ENCODE measurements around the gene SLC25A45. TPM values are rescaled to one million over a fixed set of nuclear protein-coding genes. Genes with fewer than 3 reads are reported as not detected.

SLC25A45 gene
- total and polyA plus RNA-seq, 2 experiments from 2014 or later, result 0.10 to 0.74 TPM

- peaks cover 10% of the 10 kb centered on the region for H3K4me1 Mint-ChIP-seq
- H3F3A ChIP-seq (replicated peaks; ENCODE audit: low read depth), result no peaks in the 10 kb centered on the region
- no peak overlapping the region for H3K27ac ChIP-seq (ENCODE audit: low read depth)
- DNase-seq (ENCODE audit: low spot score) (no peak), ATAC-seq (no peak)
- no peaks in the 10 kb centered on the region for H3K27me3 ChIP-seq (ENCODE audit: insufficient read depth)
- peaks cover 9% of the 10 kb centered on the region; the same call in 1 of the 3 replicates for H3K36me3 Mint-ChIP-seq (ENCODE audit: low read depth)
- H3K36me3 ChIP-seq (ENCODE audit: insufficient read depth), result no peaks in the 10 kb centered on the region
- no peak overlapping the region for H3K4me3 ChIP-seq
- no peak overlapping the region for H3K27ac Mint-ChIP-seq
- H2AFZ ChIP-seq, result no peak overlapping the region
- H3K4me3 Mint-ChIP-seq, result no peak overlapping the region
- H3K4me2 ChIP-seq, result no peak overlapping the region
- H3K4me1 ChIP-seq (ENCODE audit: insufficient read depth), result 0 out of 2 replicates have a peak, but pooled peaks cover 6% of the 10 kb centered on the region
- no peaks in the 10 kb centered on the region for H3K9me3 Mint-ChIP-seq
- H3K27me3 Mint-ChIP-seq (ENCODE audit: insufficient read depth, low read depth, poor library complexity), result peaks cover 2% of the 10 kb centered on the region
- no peaks in the 10 kb centered on the region for H4K20me1 ChIP-seq (replicated peaks; ENCODE audit: insufficient read depth)
- no peaks in the 10 kb centered on the region for H3K79me2 ChIP-seq (replicated peaks; ENCODE audit: insufficient read depth)
- no peak for TF ChIP-seq REST (IDR thresholded peaks at IDR 0.05; ENCODE audit: unreplicated experiment)
- TF ChIP-seq ZNF114 (CRISPR knock-in tag; IDR thresholded peaks at IDR 0.05), result no peak
- TF ChIP-seq NANOG (IDR thresholded peaks at IDR 0.05; ENCODE audit: borderline replicate concordance), result no peak
- TF ChIP-seq ZNF462 (CRISPR knock-in tag; IDR thresholded peaks at IDR 0.05), result no peak
- TF ChIP-seq EZH2phosphoT487 (IDR thresholded peaks at IDR 0.05; ENCODE audit: unreplicated experiment), result no peak
- no peak for TF ChIP-seq CREB1 (CRISPR knock-in tag; IDR thresholded peaks at IDR 0.05; ENCODE audit: low read depth)
- no peak for TF ChIP-seq JUNB (IDR thresholded peaks at IDR 0.05; ENCODE audit: unreplicated experiment)
- TF ChIP-seq ZNF331 (CRISPR knock-in tag; IDR thresholded peaks at IDR 0.05; ENCODE audit: low read depth), result no peak
- TF ChIP-seq POLR2AphosphoS5 (IDR thresholded peaks at IDR 0.05; ENCODE audit: low read depth), result no peak
- no peak for TF ChIP-seq CTCF (conservative IDR thresholded peaks at IDR 0.05; ENCODE audit: low read depth in 2 of 2)
- no peak for TF ChIP-seq ETS1 (IDR thresholded peaks at IDR 0.05)
- TF ChIP-seq STAT1 (IDR thresholded peaks at IDR 0.05; ENCODE audit: unreplicated experiment), result no peak
- no peak for TF ChIP-seq EZH2 (IDR thresholded peaks at IDR 0.05; ENCODE audit: low read depth, unreplicated experiment)
- H3K9me2 ChIP-seq (ENCODE audit: insufficient read depth), result no peaks in the 10 kb centered on the region
Observed at GRCh38 chr11:65404210-65404609, 21.8 kb upstream of the SLC25A45 start.

Data from GM23338 (cell line).